ENCODE measurements around the gene MORC4.

DNA sequence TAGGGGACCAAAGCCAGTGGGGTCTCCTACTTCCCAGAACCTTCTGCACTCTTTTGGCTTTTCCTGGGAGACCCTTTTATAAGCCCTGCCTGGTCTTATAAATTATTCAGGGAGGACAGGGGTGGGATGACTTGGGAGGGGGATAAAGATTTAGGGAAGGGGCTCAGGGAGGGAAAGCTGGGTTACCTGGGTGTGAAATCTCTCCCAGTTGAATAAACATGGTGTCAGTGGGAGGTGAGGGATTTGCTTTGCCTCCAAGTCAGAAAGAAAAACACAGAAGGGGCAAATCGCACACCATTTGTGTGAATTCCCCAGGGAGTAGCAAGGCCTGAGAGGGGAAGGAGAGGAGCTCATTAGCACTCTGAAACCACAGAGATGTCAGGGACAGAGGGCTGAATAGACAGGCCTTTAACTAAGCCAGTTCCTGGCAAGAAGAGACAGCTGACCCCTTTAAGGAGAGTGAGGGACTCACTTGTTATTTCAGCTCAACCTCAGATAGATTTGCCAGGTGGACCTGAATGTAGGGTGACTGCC lies 96.7 kb downstream of the MORC4 start, which contains the start of gene RIPPLY1:
- TF ChIP-seq POLR2A (IDR thresholded peaks at IDR 0.05; ENCODE audit: low read length) (no peak), GATA1 (IDR thresholded peaks at IDR 0.05; ENCODE audit: low read depth, low read length) (no peak)
